Duodenal mucosa (tissue), 2 donors: ENCODE results near the gene ASTN2.

ENCODE experiments used
- H3K27ac ChIP-seq: one replicate; pipeline ENCODE4 v1.7.0; 2013; ENCODE audit warnings: low read depth, low read length
- H3K27me3 ChIP-seq, 2 donors: one replicate each; pipeline ENCODE4 v1.7.0; 2013; ENCODE audit warnings: low read length in 2 of 2, control low read depth in 1 of 2; ENCODE audit not compliant: insufficient read depth in 2 of 2, control insufficient read depth in 1 of 2
- H3K36me3 ChIP-seq, 2 donors: one replicate each; pipeline ENCODE4 v1.7.0; 2013; ENCODE audit warnings: low read length in 2 of 2, control low read depth in 1 of 2; ENCODE audit not compliant: insufficient read depth in 2 of 2, control insufficient read depth in 1 of 2
- H3K4me1 ChIP-seq, 2 donors: one replicate each; pipeline ENCODE4 v1.7.0; 2013; ENCODE audit warnings: low read length in 2 of 2, control low read depth in 1 of 2; ENCODE audit not compliant: insufficient read depth in 2 of 2, control insufficient read depth in 1 of 2
- H3K4me3 ChIP-seq, 2 donors: one replicate each; pipeline ENCODE4 v1.7.0; 2013; ENCODE audit warnings: low read length in 2 of 2, low read depth in 1 of 2
- H3K9ac ChIP-seq, 2 donors: one replicate each; pipeline ENCODE4 v1.7.0; 2013; ENCODE audit warnings: low read length in 2 of 2, low read depth in 1 of 2
- H3K9me3 ChIP-seq, 2 donors: one replicate each; pipeline ENCODE4 v1.7.0; 2013; ENCODE audit warnings: low read length in 2 of 2, control low read depth in 1 of 2; ENCODE audit not compliant: control insufficient read depth in 1 of 2

ASTN2 gene

GRCh38 chr9:116786737-116787136 lies 628.1 kb downstream of the ASTN2 start:
- no peak overlapping the region for H3K9ac ChIP-seq
- no peak overlapping the region for H3K27ac ChIP-seq
- H3K36me3 ChIP-seq, result no peaks in the 10 kb centered on the region
- no peaks in the 10 kb centered on the region for H3K4me1 ChIP-seq
- H3K4me3 ChIP-seq, result no peak overlapping the region
- H3K9me3 ChIP-seq, result no peaks in the 10 kb centered on the region
- no peaks in the 10 kb centered on the region for H3K27me3 ChIP-seq

GRCh38 chr9:116777116-116777515 lies 637.7 kb downstream of the ASTN2 start:
- Histone ChIP-seq H3K9ac (no peak overlapping the region), H3K27ac (no peak overlapping the region), H3K27me3 (peaks cover 0 to 3% of the 10 kb centered on the region in 2 donors), H3K4me3 (no peak overlapping the region), H3K9me3 (no peaks in the 10 kb centered on the region), H3K4me1 (no peaks in the 10 kb centered on the region), H3K36me3 (peaks cover 0 to 3% of the 10 kb centered on the region in 2 donors)

- no peak overlapping the region for H3K4me3 ChIP-seq
- no peak overlapping the region for H3K27ac ChIP-seq
- no peaks in the 10 kb centered on the region for H3K9me3 ChIP-seq
- H3K4me1 ChIP-seq, result no peaks in the 10 kb centered on the region
- H3K27me3 ChIP-seq, result peaks cover 0 to 3% of the 10 kb centered on the region in 2 donors
- no peak overlapping the region for H3K9ac ChIP-seq
- no peaks in the 10 kb centered on the region for H3K36me3 ChIP-seq
These were observed 640.3 kb downstream of the ASTN2 start for GRCh38 chr9:116774421-116775180.

- Histone ChIP-seq H3K36me3 (no peaks in the 10 kb centered on the region), H3K27ac (no peak overlapping the region), H3K4me1 (no peaks in the 10 kb centered on the region), H3K27me3 (peaks cover 0 to 5% of the 10 kb centered on the region in 2 donors), H3K9me3 (no peaks in the 10 kb centered on the region), H3K9ac (no peak overlapping the region), H3K4me3 (no peak overlapping the region)
These were observed 647.6 kb downstream of the ASTN2 start for GRCh38 chr9:116767219-116767618.

- Histone ChIP-seq H3K4me1 (no peaks in the 10 kb centered on the region), H3K9me3 (no peaks in the 10 kb centered on the region), H3K36me3 (no peaks in the 10 kb centered on the region), H3K9ac (no peak overlapping the region), H3K27ac (no peak overlapping the region), H3K27me3 (peaks cover 0 to 5% of the 10 kb centered on the region in 2 donors), H3K4me3 (no peak overlapping the region)
These were observed 649.8 kb downstream of the ASTN2 start for GRCh38 chr9:116765011-116765410.

- Histone ChIP-seq H3K9ac (no peak overlapping the region), H3K4me3 (no peak overlapping the region), H3K36me3 (no peaks in the 10 kb centered on the region), H3K4me1 (no peaks in the 10 kb centered on the region), H3K27ac (no peak overlapping the region), H3K27me3 (peaks cover 0 to 5% of the 10 kb centered on the region in 2 donors), H3K9me3 (no peaks in the 10 kb centered on the region)
These were observed 651.1 kb downstream of the ASTN2 start for GRCh38 chr9:116763770-116764169.

- Histone ChIP-seq H3K9me3 (peaks cover 0 to 1% of the 10 kb centered on the region in 2 donors), H3K27me3 (no peaks in the 10 kb centered on the region), H3K27ac (no peak overlapping the region), H3K4me3 (no peak overlapping the region), H3K4me1 (no peaks in the 10 kb centered on the region), H3K36me3 (no peaks in the 10 kb centered on the region), H3K9ac (no peak overlapping the region)
These were observed 654.2 kb downstream of the ASTN2 start for GRCh38 chr9:116760636-116761035.

GRCh38 chr9:116757030-116757429 lies 657.8 kb downstream of the ASTN2 start:
- Histone ChIP-seq H3K9ac (no peak overlapping the region), H3K36me3 (no peaks in the 10 kb centered on the region), H3K27ac (no peak overlapping the region), H3K9me3 (peaks cover 0 to 2% of the 10 kb centered on the region in 2 donors), H3K4me3 (no peak overlapping the region), H3K27me3 (no peaks in the 10 kb centered on the region), H3K4me1 (no peaks in the 10 kb centered on the region)

- Histone ChIP-seq H3K4me3 (no peak overlapping the region), H3K9me3 (peaks cover 0 to 2% of the 10 kb centered on the region in 2 donors), H3K27ac (no peak overlapping the region), H3K4me1 (no peaks in the 10 kb centered on the region), H3K9ac (no peak overlapping the region), H3K27me3 (no peaks in the 10 kb centered on the region), H3K36me3 (no peaks in the 10 kb centered on the region)
These were observed 661.5 kb downstream of the ASTN2 start for GRCh38 chr9:116753389-116753788.

- no peaks in the 10 kb centered on the region for H3K4me1 ChIP-seq
- no peak overlapping the region for H3K9ac ChIP-seq
- no peak overlapping the region for H3K4me3 ChIP-seq
- H3K9me3 ChIP-seq, result no peaks in the 10 kb centered on the region
- peaks cover 0 to 2% of the 10 kb centered on the region in 2 donors for H3K27me3 ChIP-seq
- H3K27ac ChIP-seq, result no peak overlapping the region
- no peaks in the 10 kb centered on the region for H3K36me3 ChIP-seq
These were observed 664.3 kb downstream of the ASTN2 start for GRCh38 chr9:116750510-116750909.
